H1 (cell line): ENCODE results near the gene TAC4.

ENCODE experiments used
- CHD2 ChIP-seq: IDR thresholded peaks from 2 replicates; pipeline ENCODE4 v1.6.1; 2012; ENCODE audit warnings: low read length, improper control_type of control experiment
- CTCF ChIP-seq, 3 experiments: IDR thresholded peaks; 1 replicate in 2 of 3; 2 replicates in 1 of 3; pipeline versions ENCODE4 v1.5.1 to v1.6.1; 2011; ENCODE audit warnings: low read length in 3 of 3, mild to moderate bottlenecking in 3 of 3, inconsistent platforms in 2 of 3, low read depth in 1 of 3, moderate library complexity in 1 of 3; ENCODE audit not compliant: insufficient read depth in 1 of 3; ENCODE audit errors: control extremely low read depth in 1 of 3
- E2F6 ChIP-seq: IDR thresholded peaks from 2 replicates; pipeline ENCODE4 v1.6.1; 2012; ENCODE audit warnings: inconsistent platforms
- FOSL1 ChIP-seq: IDR thresholded peaks from 2 replicates; pipeline ENCODE4 v1.6.1; 2011; ENCODE audit warnings: mild to moderate bottlenecking, low read depth, low read length, moderate library complexity; ENCODE audit not compliant: insufficient read depth
- MAX ChIP-seq: IDR thresholded peaks from 2 replicates; pipeline ENCODE4 v1.6.1; 2012; ENCODE audit warnings: inconsistent platforms
- POLR2A ChIP-seq, 2 experiments: IDR thresholded peaks; 1 replicate in 1 of 2; 2 replicates in 1 of 2; pipeline ENCODE4 v1.6.1; 2011; ENCODE audit warnings: low read depth in 2 of 2, low read length in 2 of 2, mild to moderate bottlenecking in 2 of 2; ENCODE audit errors: control extremely low read depth in 1 of 2
- POLR2AphosphoS5 ChIP-seq: IDR thresholded peaks from 2 replicates; pipeline ENCODE4 v1.6.1; 2011; ENCODE audit warnings: low read depth, low read length
- RFX5 ChIP-seq: IDR thresholded peaks from 2 replicates; pipeline ENCODE4 v1.6.1; 2011; ENCODE audit warnings: low read depth, low read length, improper control_type of control experiment, borderline replicate concordance
- RXRA ChIP-seq: IDR thresholded peaks from 2 replicates; pipeline ENCODE4 v1.6.1; 2011; ENCODE audit warnings: low read depth, mild to moderate bottlenecking, low read length, moderate library complexity; ENCODE audit not compliant: insufficient read depth
- SAP30 ChIP-seq: fragments of 300-600 bp; sonication (generic); IDR thresholded peaks from 2 replicates; pipeline ENCODE4 v1.7.1; 2012; ENCODE audit warnings: low read length, moderate library complexity, mild to moderate bottlenecking, inconsistent platforms; ENCODE audit not compliant: insufficient read depth, insufficient replicate concordance
- SP1 ChIP-seq: IDR thresholded peaks from 2 replicates; pipeline ENCODE4 v1.6.1; 2011; ENCODE audit warnings: low read depth, low read length
- SRF ChIP-seq: IDR thresholded peaks from 2 replicates; pipeline ENCODE4 v1.6.1; 2011; ENCODE audit warnings: mild to moderate bottlenecking, low read depth, low read length, moderate library complexity
- ZNF274 ChIP-seq: IDR thresholded peaks from 2 replicates; pipeline ENCODE4 v1.7.0; 2012; ENCODE audit warnings: low read length, borderline replicate concordance; ENCODE audit errors: extremely low read depth

- no peak for TF ChIP-seq E2F6
- TF ChIP-seq CTCF (IDR thresholded peaks at IDR 0.05; ENCODE audit: control extremely low read depth in 1 of 3, insufficient read depth in 1 of 3, low read depth in 1 of 3, low read length in 3 of 3), result no peak
- no peak for TF ChIP-seq POLR2A (IDR thresholded peaks at IDR 0.05; ENCODE audit: control extremely low read depth in 1 of 2, low read depth in 2 of 2, low read length in 2 of 2)
- TF ChIP-seq FOSL1, result no peak
- TF ChIP-seq SP1, result no peak
- no peak for TF ChIP-seq SAP30
- no peak for TF ChIP-seq RFX5
- TF ChIP-seq SRF, result no peak
- no peak for TF ChIP-seq MAX
- no peak for TF ChIP-seq CHD2
- no peak for TF ChIP-seq ZNF274
- no peak for TF ChIP-seq POLR2AphosphoS5
- no peak for TF ChIP-seq RXRA
Measured at GRCh38 chr17:49894761-49895160, 46.9 kb upstream of the TAC4 start.
